ENCODE results near the gene RRP12. TPM values are rescaled to one million over a fixed set of nuclear protein-coding genes. Genes with fewer than 3 reads are reported as not detected.

RRP12 gene
- total and polyA plus RNA-seq, 12 donors, result 13.3 to 56.9 (median 27.6) TPM

DNA sequence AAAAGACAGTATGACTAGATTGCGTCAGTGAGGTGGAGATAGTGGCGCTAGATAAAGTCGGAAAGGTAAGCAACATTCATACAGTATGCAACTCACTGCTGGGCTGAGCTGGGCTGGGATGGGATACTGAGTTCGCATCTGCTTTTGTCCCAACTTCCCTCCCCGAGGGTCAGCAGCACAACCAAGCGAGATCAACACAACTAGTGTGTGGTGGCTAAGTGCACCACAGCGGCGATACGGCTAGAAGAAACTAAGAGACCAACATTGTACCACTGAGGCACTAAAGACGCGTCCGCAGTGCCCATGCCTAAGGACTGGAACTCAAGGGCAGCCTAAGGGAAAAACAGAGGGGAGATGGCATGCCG, 44.2 kb upstream of the RRP12 start:
- peaks cover 14 to 39% of the 10 kb centered on the region in 2 donors for H3K4me1 ChIP-seq (replicated peaks in 1 of 2)
- H3K27me3 ChIP-seq, result no peaks in the 10 kb centered on the region
- H3K4me3 ChIP-seq, result peak overlapping the region; percentile 53 to 98 (median 70)
- no peaks in the 10 kb centered on the region for H3K9me3 ChIP-seq (replicated peaks in 1 of 3)
- H3K36me3 ChIP-seq (replicated peaks in 1 of 2), result peaks cover 0 to 20% of the 10 kb centered on the region in 2 donors
- 1 to 3% (median 2%) methylated on average over 13 of the region's 13 CpGs for WGBS, 4 donors
- intact Hi-C loops (cut with DNase I), result no loop called here
- DNase-seq, result peak in 1 of 7 donors; percentile 35
- no peak for TF ChIP-seq CTCF (IDR thresholded peaks at IDR 0.05)
- TF ChIP-seq POLR2A (IDR thresholded peaks at IDR 0.05), result no peak
- peak overlapping the region in 3 of 5 donors; percentile 17 to 79 (median 73) for H3K27ac ChIP-seq

DNA sequence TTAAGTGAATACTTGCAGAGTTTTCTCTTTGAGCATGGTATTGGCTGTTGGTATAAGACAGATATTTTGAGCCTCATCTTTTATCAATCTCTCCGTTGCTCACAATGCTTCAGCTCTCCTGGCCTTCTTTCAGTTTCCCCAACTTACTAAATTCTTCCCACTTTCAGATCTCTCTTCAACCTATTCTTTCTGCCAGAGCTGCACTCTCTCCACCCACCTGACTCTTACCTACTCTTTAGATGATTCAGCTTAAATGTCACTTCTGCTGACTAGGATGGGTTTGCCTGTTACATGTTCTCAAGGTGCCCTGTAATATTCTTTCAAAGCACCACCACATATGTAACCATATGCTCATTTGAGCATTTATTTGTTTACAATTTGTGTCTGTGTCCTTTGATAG, 43.1 kb upstream of the RRP12 start:
- H3K36me3 ChIP-seq (replicated peaks in 1 of 2), result peaks cover 0 to 31% of the 10 kb centered on the region in 2 donors
- H3K4me3 ChIP-seq, result no peak overlapping the region
- intact Hi-C loops (cut with DNase I), result no loop called here
- peaks cover 14 to 36% of the 10 kb centered on the region in 2 donors for H3K4me1 ChIP-seq (replicated peaks in 1 of 2)
- WGBS, 4 donors, result 76 to 85% (median 80%) methylated on average over 1 of the region's 1 CpG
- H3K27ac ChIP-seq, result no peak overlapping the region
- H3K9me3 ChIP-seq (replicated peaks in 1 of 3), result no peaks in the 10 kb centered on the region
- TF ChIP-seq CTCF (IDR thresholded peaks at IDR 0.05) (no peak), POLR2A (IDR thresholded peaks at IDR 0.05) (no peak)
- no peaks in the 10 kb centered on the region for H3K27me3 ChIP-seq
- DNase-seq, result no peak

- 86 to 97% (median 94%) methylated on average over 1 of the region's 1 CpG for WGBS, 4 donors
- intact Hi-C loops (cut with DNase I), result no loop called here
- no peaks in the 10 kb centered on the region for H3K27me3 ChIP-seq
- H3K4me1 ChIP-seq (replicated peaks in 1 of 2), result peaks cover 14 to 18% of the 10 kb centered on the region in 2 donors
- H3K27ac ChIP-seq, result no peak overlapping the region
- H3K9me3 ChIP-seq (replicated peaks in 1 of 3), result no peaks in the 10 kb centered on the region
- peaks cover 0 to 48% of the 10 kb centered on the region in 2 donors for H3K36me3 ChIP-seq (replicated peaks in 1 of 2)
- no peak overlapping the region for H3K4me3 ChIP-seq
- no peak for TF ChIP-seq POLR2A (IDR thresholded peaks at IDR 0.05)
- no peak for TF ChIP-seq CTCF (IDR thresholded peaks at IDR 0.05)
- DNase-seq, result no peak
These were observed 41.1 kb upstream of the RRP12 start for GRCh38 chr10:97442277-97442676.

DNA sequence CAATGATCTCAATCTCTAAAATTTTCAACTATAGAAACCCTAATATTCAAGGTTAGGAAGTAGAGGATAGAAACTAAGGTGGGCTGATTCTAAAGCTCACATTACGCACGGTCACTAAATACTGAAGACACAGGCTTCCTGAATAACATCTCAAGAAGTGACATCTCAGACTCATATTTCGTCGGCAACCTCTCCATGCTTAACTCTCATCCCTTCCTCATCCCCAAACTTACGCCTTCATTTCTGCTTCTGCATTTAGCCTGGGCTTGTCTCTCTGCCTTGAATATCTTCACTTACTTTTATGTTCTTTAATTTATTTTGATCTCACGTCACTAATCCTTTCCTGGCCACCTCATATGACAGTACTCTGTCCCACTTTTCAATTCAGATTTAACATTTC, 34.1 kb upstream of the RRP12 start:
- no peaks in the 10 kb centered on the region for H3K4me1 ChIP-seq (replicated peaks in 1 of 2)
- TF ChIP-seq POLR2A (IDR thresholded peaks at IDR 0.05), result no peak
- no peak for TF ChIP-seq CTCF (IDR thresholded peaks at IDR 0.05)
- H3K9me3 ChIP-seq (replicated peaks in 1 of 3), result no peaks in the 10 kb centered on the region
- H3K36me3 ChIP-seq (replicated peaks in 1 of 2), result peaks cover 0 to 83% of the 10 kb centered on the region in 2 donors
- no peak overlapping the region for H3K27ac ChIP-seq
- 90 to 97% (median 93%) methylated on average over 6 of the region's 6 CpGs for WGBS, 4 donors
- no peaks in the 10 kb centered on the region for H3K27me3 ChIP-seq
- H3K4me3 ChIP-seq, result no peak overlapping the region
- intact Hi-C loops (cut with DNase I), result no loop called here
- DNase-seq, result no peak
